ENCODE results near the gene PI4KA.
"Not testable (repeated sequence)": the region's sequence is repeated elsewhere in the genome, so short reads cannot be mapped to it uniquely, and the experiment has no call there.

Gene PI4KA

DNA sequence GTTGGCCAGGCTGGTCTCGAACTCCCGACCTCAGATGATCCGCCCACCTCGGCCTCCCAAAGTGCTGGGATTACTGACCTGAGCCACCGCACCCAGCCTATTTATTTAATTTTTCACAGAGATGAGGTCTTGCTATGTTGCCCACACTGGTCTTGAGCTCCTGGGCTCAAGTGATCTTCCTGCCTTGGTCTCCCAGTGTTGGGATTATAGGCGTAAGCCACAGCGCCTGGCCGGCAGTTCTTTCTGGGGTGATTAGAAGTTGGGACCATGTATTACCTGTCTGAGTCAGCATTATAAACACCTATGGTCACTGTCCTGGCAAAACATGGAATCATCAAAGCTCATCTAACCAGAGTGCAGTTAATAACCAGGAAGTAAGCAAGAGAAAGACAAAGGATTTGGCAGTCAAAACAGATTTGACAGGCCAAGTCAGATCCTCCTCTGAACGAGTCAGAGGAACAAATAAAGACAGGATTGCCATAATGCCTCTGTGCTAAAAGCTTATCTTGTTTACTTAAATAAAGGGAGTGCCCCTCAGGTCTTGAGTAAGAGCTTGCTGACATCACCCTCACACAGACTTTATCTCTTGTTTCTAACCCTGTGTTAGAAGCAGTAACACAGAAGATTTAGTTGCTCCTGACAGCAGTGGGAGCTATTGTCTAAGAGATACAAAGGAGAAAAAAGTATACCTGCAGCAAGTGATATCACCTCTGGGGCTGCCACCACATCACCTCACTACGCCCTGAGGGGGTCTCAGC, 81.0 kb downstream of the PI4KA start:
- in situ Hi-C loops (cut with HindIII; ENCODE audit: low sequenced_read_pairs) = no loop called here
- no peak overlapping the region for H3K4me3 ChIP-seq (ENCODE audit: low read depth, low read length)
- TF ChIP-seq, protein P1, sequence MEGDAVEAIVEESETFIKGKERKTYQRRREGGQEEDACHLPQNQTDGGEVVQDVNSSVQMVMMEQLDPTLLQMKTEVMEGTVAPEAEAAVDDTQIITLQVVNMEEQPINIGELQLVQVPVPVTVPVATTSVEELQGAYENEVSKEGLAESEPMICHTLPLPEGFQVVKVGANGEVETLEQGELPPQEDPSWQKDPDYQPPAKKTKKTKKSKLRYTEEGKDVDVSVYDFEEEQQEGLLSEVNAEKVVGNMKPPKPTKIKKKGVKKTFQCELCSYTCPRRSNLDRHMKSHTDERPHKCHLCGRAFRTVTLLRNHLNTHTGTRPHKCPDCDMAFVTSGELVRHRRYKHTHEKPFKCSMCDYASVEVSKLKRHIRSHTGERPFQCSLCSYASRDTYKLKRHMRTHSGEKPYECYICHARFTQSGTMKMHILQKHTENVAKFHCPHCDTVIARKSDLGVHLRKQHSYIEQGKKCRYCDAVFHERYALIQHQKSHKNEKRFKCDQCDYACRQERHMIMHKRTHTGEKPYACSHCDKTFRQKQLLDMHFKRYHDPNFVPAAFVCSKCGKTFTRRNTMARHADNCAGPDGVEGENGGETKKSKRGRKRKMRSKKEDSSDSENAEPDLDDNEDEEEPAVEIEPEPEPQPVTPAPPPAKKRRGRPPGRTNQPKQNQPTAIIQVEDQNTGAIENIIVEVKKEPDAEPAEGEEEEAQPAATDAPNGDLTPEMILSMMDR (IDR thresholded peaks at IDR 0.05; ENCODE audit: low read depth, low read length) = no peak
- peak; percentile 48 for DNase-seq (ENCODE audit: low read depth, low spot score)

DNA sequence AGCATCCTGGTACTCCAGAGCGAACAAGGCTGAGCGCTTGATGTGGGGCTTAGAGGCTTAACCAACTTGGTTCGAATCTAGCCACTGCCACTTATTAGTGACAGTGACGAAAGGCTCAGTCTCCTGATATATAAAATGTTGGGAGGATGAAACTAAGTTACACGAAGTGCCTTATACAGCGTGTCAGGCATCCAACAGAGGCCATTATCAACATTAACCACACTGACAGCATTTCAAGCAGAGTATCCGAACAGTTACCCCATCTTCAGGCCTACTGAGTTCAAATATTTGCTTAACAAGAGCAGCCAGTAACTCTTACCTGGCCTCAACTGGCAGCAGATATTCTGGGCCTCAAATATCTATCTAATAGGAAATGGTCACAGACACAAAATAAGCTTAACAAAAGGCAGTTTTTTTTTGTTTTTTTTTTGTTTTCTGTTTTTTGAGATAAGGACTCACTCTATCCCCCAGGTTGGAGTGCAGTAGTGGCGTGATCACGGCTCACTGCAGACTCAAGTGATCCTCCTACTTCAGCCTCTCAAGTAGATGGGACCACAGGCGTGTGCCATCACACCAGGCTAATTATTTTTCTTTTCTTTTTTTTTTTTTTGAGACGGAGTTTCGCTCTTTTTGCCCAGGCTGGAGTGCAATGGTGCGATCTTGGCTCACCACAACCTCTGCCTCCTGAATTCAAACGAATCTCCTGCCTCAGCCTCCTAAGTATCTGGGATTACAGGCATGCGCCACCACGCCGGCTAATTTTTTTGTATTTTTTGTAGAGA, 81.8 kb downstream of the PI4KA start:
- no peak for DNase-seq (ENCODE audit: low read depth, low spot score)
- H3K4me3 ChIP-seq (ENCODE audit: low read depth, low read length) = no peak overlapping the region
- in situ Hi-C loops (cut with HindIII; ENCODE audit: low sequenced_read_pairs) = no loop called here
- TF ChIP-seq, protein P1 (IDR thresholded peaks at IDR 0.05; ENCODE audit: low read depth, low read length) = no peak

DNA sequence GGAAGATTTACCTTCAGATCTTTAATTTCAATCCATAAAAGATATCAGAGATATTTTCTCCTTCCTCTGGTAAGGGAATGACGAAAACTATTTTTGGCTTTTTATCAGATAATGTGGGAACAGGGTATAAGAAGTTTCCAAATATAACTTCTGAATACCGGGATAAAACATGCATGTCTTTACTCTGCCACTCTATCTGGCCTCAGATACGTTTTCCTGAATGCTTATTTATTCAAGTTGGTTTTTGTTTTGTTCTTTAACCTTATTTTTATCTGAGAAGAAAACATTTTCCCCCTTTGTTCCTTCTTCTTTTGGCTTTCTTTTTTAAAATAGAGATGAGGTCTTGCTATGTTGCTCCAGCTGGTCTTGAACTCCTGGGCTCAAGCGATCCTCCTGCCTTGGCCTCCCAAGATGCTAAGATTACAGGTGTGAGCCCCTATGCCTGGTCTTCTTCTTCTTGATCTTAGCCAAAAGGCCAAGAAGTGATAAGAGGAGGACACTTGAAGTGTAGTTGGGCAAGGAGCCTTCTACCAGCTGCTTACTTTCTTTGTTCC, 83.2 kb downstream of the PI4KA start:
- in situ Hi-C loops (cut with HindIII; ENCODE audit: low sequenced_read_pairs) = no loop called here
- TF ChIP-seq, protein P1 (IDR thresholded peaks at IDR 0.05; ENCODE audit: low read depth, low read length) = no peak
- no peak overlapping the region for H3K4me3 ChIP-seq (ENCODE audit: low read depth, low read length)
- DNase-seq (ENCODE audit: low read depth, low spot score) = no peak

DNA sequence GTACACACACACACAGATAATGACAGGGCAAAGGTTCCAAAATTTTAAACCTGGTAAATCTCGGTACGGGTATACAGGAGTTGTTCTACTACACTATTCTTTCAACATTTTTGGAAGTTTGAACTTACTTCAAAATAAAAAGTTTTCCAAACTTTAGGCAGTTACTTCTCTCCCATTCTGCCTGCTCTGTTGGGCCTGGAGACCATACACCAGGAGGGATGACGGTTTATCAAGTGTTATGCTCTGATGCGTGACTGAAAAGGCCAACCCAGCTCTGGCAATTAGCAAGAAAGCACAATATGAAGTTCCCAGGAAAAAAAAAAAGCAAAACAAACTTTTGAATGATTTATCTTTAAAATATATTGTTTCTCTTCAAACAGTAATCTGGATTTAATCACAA, 83.7 kb downstream of the PI4KA start:
- in situ Hi-C loops (cut with HindIII; ENCODE audit: low sequenced_read_pairs) = no loop called here
- TF ChIP-seq, protein P1 (IDR thresholded peaks at IDR 0.05; ENCODE audit: low read depth, low read length) = no peak
- no peak for DNase-seq (ENCODE audit: low read depth, low spot score)
- H3K4me3 ChIP-seq (ENCODE audit: low read depth, low read length) = no peak overlapping the region

DNA sequence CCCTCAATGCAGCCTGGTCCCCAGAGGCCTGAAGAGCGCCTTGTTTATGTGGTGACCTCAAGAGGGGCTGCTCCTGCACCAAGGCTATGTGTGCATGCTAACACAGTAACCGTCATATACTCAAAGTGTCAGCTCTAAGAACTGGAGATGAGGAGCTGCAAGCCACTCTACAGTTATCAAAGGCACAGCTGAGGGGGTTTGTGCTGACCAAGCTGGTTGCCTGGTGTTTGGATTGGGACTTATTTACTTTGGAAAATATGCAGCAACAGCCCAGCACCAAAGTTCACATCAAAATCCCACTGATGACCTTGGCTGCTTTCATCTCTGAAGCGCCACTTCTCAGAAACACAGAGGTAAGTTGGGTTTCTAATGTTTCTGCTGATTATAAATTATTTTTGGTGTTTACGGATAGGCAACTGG, 84.8 kb downstream of the PI4KA start, which contains the start of gene SERPIND1:
Gene SERPIND1 (plus strand): TSS at position 321 of the 420 bp plus-strand sequence. CDS start 5,200 bp downstream, outside the sequence.
- no peak for DNase-seq (ENCODE audit: low read depth, low spot score)
- H3K4me3 ChIP-seq (ENCODE audit: low read depth, low read length) = no peak within 1 kb of the TSS
- in situ Hi-C loops (cut with HindIII; ENCODE audit: low sequenced_read_pairs) = no loop called here
- TF ChIP-seq, protein P1 (IDR thresholded peaks at IDR 0.05; ENCODE audit: low read depth, low read length) = no peak

DNA sequence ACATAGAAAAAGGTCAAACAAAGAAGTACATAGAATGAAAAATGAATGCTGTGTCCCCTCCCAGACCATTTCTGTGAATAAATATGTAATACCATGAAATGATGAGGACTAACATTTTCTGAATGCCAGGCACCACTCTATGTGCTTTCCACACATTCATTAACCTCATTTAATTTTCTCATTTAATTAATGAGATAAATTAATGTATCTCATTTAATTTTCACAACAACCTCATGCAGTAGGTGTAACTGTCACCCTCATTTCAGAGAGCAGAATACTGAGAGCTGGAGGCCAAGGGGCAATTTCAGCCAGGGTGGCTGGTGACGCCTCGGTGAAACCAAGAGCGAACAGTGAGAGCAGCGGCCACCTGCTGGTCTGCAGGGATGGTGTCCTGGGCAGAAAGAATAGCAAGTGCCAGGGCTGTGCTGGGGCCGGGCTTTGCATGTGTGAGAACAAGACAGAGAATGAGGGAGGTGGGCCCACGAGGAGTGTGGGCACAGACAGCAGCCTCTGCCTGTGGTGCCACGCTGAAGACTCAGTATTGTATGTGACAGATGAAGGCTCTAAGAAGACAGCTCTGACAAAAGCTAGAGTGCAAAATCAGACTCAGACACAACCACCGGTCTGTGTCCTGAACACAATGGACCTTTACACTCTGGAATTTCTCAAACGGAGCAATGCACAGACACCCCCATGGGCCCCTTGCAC, 86.5 kb downstream of the PI4KA start:
- TF ChIP-seq, protein P1 (IDR thresholded peaks at IDR 0.05; ENCODE audit: low read depth, low read length) = peak; percentile 25
- H3K4me3 ChIP-seq (ENCODE audit: low read depth, low read length) = no peak overlapping the region
- in situ Hi-C loops (cut with HindIII; ENCODE audit: low sequenced_read_pairs) = no loop called here
- no peak for DNase-seq (ENCODE audit: low read depth, low spot score)

DNA sequence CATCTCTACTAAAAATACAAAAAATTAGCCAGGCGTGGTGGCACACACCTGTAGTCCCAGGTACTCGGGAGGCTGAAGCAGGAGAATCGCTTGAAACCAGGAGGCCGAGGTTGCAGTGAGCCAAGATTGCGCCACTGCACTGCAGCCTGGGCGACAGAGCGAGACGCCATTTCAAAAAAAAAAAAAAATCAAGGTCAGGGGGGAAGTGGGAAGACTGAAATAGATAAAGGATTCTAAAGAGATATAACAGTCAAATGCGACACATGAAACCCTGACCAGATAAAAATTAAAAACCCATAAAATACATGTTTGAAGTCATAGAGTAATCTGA, 89.2 kb downstream of the PI4KA start:
- in situ Hi-C loops (cut with HindIII; ENCODE audit: low sequenced_read_pairs); DNase-seq (ENCODE audit: low read depth, low spot score); H3K4me3 ChIP-seq (ENCODE audit: low read depth, low read length): not testable (repeated sequence)
